ENCODE data around the gene FLVCR2. TPM values are rescaled to one million over a fixed set of nuclear protein-coding genes. Genes with fewer than 3 reads are reported as not detected.

FLVCR2 gene
- total RNA-seq, 4 donors from 2014 or later: 5.1 to 65.5 (median 14.5) TPM

- H3K36me3 ChIP-seq: no peaks in the 10 kb centered on the region
- peaks cover 12 to 21% of the 10 kb centered on the region in 2 donors for H3K4me1 ChIP-seq
- no peak for DNase-seq
- intact Hi-C loops (cut with DNase I; ENCODE audit: low total_unique reads) (no loop called here), in situ Hi-C loops (cut with MboI; ENCODE audit: low sequenced_read_pairs in 4 of 4) (no loop called here)
- ATAC-seq: no peak
- H3K9me3 ChIP-seq: no peaks in the 10 kb centered on the region
- no peaks in the 10 kb centered on the region for H3K27me3 ChIP-seq
- no peak for TF ChIP-seq POLR2A (IDR thresholded peaks at IDR 0.05)
- no peak for TF ChIP-seq CTCF (IDR thresholded peaks at IDR 0.05 in 4 of 5, conservative IDR thresholded peaks at IDR 0.05 in 1 of 5)
- H3K27ac ChIP-seq: no peak overlapping the region
- no peak overlapping the region for H3K4me3 ChIP-seq
These were observed 36.8 kb downstream of the FLVCR2 start for GRCh38 chr14:75615200-75615599.

- intact Hi-C loops (cut with DNase I; ENCODE audit: low total_unique reads): no loop called here
- Histone ChIP-seq H3K36me3 (no peaks in the 10 kb centered on the region), H3K27ac (no peak overlapping the region), H3K27me3 (no peaks in the 10 kb centered on the region), H3K4me3 (no peak overlapping the region), H3K9me3 (no peaks in the 10 kb centered on the region), H3K4me1 (peaks cover 0 to 12% of the 10 kb centered on the region in 2 donors)
- in situ Hi-C loops (cut with MboI; ENCODE audit: low sequenced_read_pairs in 4 of 4): no loop called here
- DNase-seq: no peak
- TF ChIP-seq CTCF (IDR thresholded peaks at IDR 0.05 in 4 of 5, conservative IDR thresholded peaks at IDR 0.05 in 1 of 5) (no peak), POLR2A (IDR thresholded peaks at IDR 0.05) (no peak)
- no peak for ATAC-seq
These were observed 41.1 kb downstream of the FLVCR2 start for GRCh38 chr14:75619548-75619947.

- TF ChIP-seq POLR2A (IDR thresholded peaks at IDR 0.05) (no peak), CTCF (IDR thresholded peaks at IDR 0.05 in 4 of 5, conservative IDR thresholded peaks at IDR 0.05 in 1 of 5) (no peak)
- no peaks in the 10 kb centered on the region for H3K36me3 ChIP-seq
- DNase-seq: no peak
- intact Hi-C loops (cut with DNase I; ENCODE audit: low total_unique reads) (no loop called here), in situ Hi-C loops (cut with MboI; ENCODE audit: low sequenced_read_pairs in 4 of 4) (no loop called here)
- peaks cover 0 to 4% of the 10 kb centered on the region in 2 donors for H3K4me1 ChIP-seq
- no peaks in the 10 kb centered on the region for H3K9me3 ChIP-seq
- ATAC-seq: no peak
- H3K27ac ChIP-seq: no peak overlapping the region
- H3K27me3 ChIP-seq: no peaks in the 10 kb centered on the region
- no peak overlapping the region for H3K4me3 ChIP-seq
These were observed 46.6 kb downstream of the FLVCR2 start for GRCh38 chr14:75625034-75625433.

- in situ Hi-C loops (cut with MboI; ENCODE audit: low sequenced_read_pairs in 4 of 4): no loop called here
- intact Hi-C loops (cut with DNase I; ENCODE audit: low total_unique reads): no loop called here
- no peak overlapping the region for H3K4me3 ChIP-seq
- no peaks in the 10 kb centered on the region for H3K9me3 ChIP-seq
- H3K4me1 ChIP-seq: no peaks in the 10 kb centered on the region
- ATAC-seq (no peak), DNase-seq (no peak)
- no peaks in the 10 kb centered on the region for H3K36me3 ChIP-seq
- no peak overlapping the region for H3K27ac ChIP-seq
- H3K27me3 ChIP-seq: no peaks in the 10 kb centered on the region
- TF ChIP-seq POLR2A (IDR thresholded peaks at IDR 0.05): no peak
- TF ChIP-seq CTCF (IDR thresholded peaks at IDR 0.05 in 4 of 5, conservative IDR thresholded peaks at IDR 0.05 in 1 of 5): no peak
These were observed 48.0 kb downstream of the FLVCR2 start for GRCh38 chr14:75626396-75626795.

- no peak for ATAC-seq
- Histone ChIP-seq H3K27me3 (no peaks in the 10 kb centered on the region), H3K4me1 (no peaks in the 10 kb centered on the region), H3K27ac (no peak overlapping the region), H3K36me3 (no peaks in the 10 kb centered on the region), H3K4me3 (no peak overlapping the region), H3K9me3 (no peaks in the 10 kb centered on the region)
- TF ChIP-seq POLR2A (IDR thresholded peaks at IDR 0.05) (no peak), CTCF (IDR thresholded peaks at IDR 0.05 in 4 of 5, conservative IDR thresholded peaks at IDR 0.05 in 1 of 5) (no peak)
- intact Hi-C loops (cut with DNase I; ENCODE audit: low total_unique reads) (no loop called here), in situ Hi-C loops (cut with MboI; ENCODE audit: low sequenced_read_pairs in 4 of 4) (no loop called here)
- no peak for DNase-seq
These were observed 48.4 kb downstream of the FLVCR2 start for GRCh38 chr14:75626863-75627262.

Data from gastrocnemius medialis (tissue), 4 donors.